Adrenal gland (tissue), 5 donors: ENCODE measurements around the gene MUTYH.

Experiments
- CTCF ChIP-seq, 6 experiments: fragments of 450-650 bp in 4 of 6; fragments of 200-600 bp in 2 of 6; sonication (generic) in 1 of 6; IDR thresholded peaks; 1 replicate in 5 of 6; 2 replicates in 1 of 6; pipeline versions ENCODE4 v1.5.1 to v1.8.0; 2016 to 2021; ENCODE audit warnings: antibody characterized with exemption in 6 of 6, mild to moderate bottlenecking in 2 of 6, moderate library complexity in 1 of 6
- POLR2A ChIP-seq, 2 donors: fragments of 450-650 bp; IDR thresholded peaks; one replicate each; pipeline ENCODE4 v1.6.1; 2017; ENCODE audit warnings: antibody characterized with exemption in 2 of 2, mild to moderate bottlenecking in 2 of 2, moderate library complexity in 1 of 2
- donor health status: DM: no; HTN: no; CAD: no.

GRCh38 chr1:45332346-45332720 is 7.9 kb downstream of the MUTYH start:
- TF ChIP-seq POLR2A (IDR thresholded peaks at IDR 0.05) (no peak), CTCF (IDR thresholded peaks at IDR 0.05) (no peak)
